ENCODE results near the gene HYI. TPM values are rescaled to one million over a fixed set of nuclear protein-coding genes. Genes with fewer than 3 reads are reported as not detected.

HYI gene
- total and polyA plus RNA-seq, 11 donors: 8.1 to 33.0 (median 20.9) TPM

DNA sequence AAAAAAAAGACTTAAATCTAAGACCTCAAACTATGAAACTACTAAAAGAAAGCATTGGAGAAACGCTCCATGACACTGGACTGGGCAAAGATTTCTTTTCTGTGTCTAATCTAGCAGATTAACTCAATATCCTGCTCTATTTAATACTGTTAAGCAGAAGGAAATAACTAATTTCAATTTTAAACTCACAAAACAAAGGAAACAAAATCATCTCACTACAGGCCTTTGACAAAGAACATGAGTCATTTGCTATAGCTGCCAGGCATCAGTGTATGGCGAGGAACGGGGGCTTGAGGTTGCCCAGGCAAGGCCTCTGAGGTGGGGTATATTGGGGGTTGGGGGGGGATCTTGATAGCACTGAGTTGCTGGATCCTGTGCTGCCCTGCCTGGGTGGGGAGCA lies 43.2 kb downstream of the HYI start:
- 92 to 95% (median 94%) methylated on average over 3 of the region's 3 CpGs for WGBS, 4 donors
- no peaks in the 10 kb centered on the region for H3K9me3 ChIP-seq
- DNase-seq (no peak), ATAC-seq (no peak)
- peaks cover 0 to 3% (median 0%) of the 10 kb centered on the region in 12 donors for H3K4me1 ChIP-seq
- H3K36me3 ChIP-seq: peaks cover 4 to 73% (median 53%) of the 10 kb centered on the region in 9 donors
- TF ChIP-seq POLR2A (IDR thresholded peaks at IDR 0.05): no peak
- TF ChIP-seq, protein P1, sequence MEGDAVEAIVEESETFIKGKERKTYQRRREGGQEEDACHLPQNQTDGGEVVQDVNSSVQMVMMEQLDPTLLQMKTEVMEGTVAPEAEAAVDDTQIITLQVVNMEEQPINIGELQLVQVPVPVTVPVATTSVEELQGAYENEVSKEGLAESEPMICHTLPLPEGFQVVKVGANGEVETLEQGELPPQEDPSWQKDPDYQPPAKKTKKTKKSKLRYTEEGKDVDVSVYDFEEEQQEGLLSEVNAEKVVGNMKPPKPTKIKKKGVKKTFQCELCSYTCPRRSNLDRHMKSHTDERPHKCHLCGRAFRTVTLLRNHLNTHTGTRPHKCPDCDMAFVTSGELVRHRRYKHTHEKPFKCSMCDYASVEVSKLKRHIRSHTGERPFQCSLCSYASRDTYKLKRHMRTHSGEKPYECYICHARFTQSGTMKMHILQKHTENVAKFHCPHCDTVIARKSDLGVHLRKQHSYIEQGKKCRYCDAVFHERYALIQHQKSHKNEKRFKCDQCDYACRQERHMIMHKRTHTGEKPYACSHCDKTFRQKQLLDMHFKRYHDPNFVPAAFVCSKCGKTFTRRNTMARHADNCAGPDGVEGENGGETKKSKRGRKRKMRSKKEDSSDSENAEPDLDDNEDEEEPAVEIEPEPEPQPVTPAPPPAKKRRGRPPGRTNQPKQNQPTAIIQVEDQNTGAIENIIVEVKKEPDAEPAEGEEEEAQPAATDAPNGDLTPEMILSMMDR (IDR thresholded peaks at IDR 0.05): no peak
- H3K27me3 ChIP-seq: no peaks in the 10 kb centered on the region
- intact Hi-C loops (cut with DNase I): no loop called here
- no peak overlapping the region for H3K4me3 ChIP-seq
- H3K27ac ChIP-seq: no peak overlapping the region

DNA sequence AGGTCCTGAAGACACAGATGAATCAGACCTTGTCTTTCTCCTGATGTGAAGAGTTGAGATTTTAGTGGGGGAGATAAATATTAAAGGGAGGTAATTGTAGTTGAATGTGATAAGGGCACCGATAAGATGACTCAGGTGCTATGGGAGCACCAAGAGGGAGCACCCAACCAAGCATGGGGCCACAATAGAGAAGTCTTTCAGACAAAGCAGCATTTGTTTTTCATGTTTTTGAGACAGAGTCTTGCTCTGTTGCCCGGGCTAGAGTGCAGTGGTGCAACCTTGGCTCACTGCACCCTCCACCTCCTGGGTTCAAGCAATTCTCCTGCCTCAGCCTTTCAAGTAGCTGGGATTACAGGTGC lies 47.9 kb downstream of the HYI start:
- ATAC-seq (no peak), DNase-seq (no peak)
- TF ChIP-seq, protein P1 (IDR thresholded peaks at IDR 0.05): no peak
- TF ChIP-seq POLR2A (IDR thresholded peaks at IDR 0.05): no peak
- intact Hi-C loops (cut with DNase I): no loop called here
- Histone ChIP-seq H3K36me3 (peaks cover 4 to 84% (median 77%) of the 10 kb centered on the region in 9 donors), H3K4me1 (peaks cover 0 to 11% (median 2%) of the 10 kb centered on the region in 12 donors), H3K4me3 (no peak overlapping the region), H3K9me3 (no peaks in the 10 kb centered on the region), H3K27me3 (no peaks in the 10 kb centered on the region), H3K27ac (no peak overlapping the region)
- WGBS, 4 donors: 78 to 90% (median 83%) methylated on average over 2 of the region's 2 CpGs

DNA sequence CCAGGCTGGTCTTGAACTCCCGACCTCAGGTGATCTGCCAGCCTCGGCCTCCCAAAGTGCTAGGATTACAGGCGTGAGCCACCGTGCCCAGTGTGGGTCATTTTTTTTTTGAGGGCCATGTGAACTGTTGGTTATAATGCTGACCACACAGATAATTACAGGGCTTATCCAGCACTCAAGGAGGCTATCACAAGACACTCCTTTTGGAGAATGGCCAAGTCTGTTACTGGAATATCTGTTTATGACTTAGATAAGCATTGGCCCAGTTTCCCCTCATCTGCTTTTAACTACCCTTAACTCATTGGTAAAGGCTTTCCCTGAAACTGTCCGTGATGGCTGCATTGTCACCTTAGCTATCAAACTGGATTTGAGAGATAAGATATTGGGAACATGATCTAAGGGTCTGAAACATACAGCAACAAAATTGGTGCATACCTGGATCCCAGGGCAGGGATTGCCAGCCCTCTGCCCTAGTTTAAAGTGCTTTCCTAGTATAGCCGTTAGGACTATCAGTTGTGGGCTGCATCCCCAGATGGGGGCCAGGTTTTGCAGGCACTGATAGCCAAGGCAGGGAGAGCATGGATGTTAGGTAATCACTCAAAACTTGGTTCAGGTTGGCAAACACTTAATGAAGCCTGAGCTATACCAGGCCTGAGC lies 48.4 kb downstream of the HYI start:
- Histone ChIP-seq H3K27ac (no peak overlapping the region), H3K4me1 (peaks cover 0 to 11% (median 2%) of the 10 kb centered on the region in 12 donors), H3K36me3 (peaks cover 4 to 84% (median 74%) of the 10 kb centered on the region in 9 donors), H3K9me3 (no peaks in the 10 kb centered on the region), H3K4me3 (no peak overlapping the region), H3K27me3 (no peaks in the 10 kb centered on the region)
- TF ChIP-seq, protein P1 (IDR thresholded peaks at IDR 0.05): no peak
- no peak for TF ChIP-seq POLR2A (IDR thresholded peaks at IDR 0.05)
- no peak for DNase-seq
- peak in 3 of 4 donors; percentile 31 to 39 (median 33) for ATAC-seq
- 55 to 62% (median 59%) methylated on average over 6 of the region's 6 CpGs for WGBS, 4 donors
- intact Hi-C loops (cut with DNase I): no loop called here

DNA sequence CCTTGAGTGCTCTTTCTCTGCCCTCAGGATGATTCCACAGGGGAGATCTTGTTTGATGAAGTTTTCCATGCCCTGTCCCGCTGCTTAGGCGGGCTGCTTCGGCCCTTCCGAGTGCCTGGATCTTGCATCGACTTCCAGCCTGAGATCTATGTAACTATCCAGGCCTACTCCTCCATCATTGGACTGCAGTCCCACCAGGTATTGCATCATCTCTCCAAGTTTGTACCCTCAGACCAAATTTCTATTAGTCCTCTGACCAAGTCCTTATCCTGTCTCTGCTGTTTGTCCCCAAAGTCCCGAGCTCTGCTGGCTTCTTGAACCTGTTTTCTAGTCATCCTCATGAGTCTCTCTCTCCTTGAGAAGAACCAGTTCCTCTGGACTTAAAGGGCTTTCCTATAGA lies 49.4 kb downstream of the HYI start:
- no peak for TF ChIP-seq POLR2A (IDR thresholded peaks at IDR 0.05)
- TF ChIP-seq, protein P1 (IDR thresholded peaks at IDR 0.05): no peak
- Histone ChIP-seq H3K4me1 (peaks cover 0 to 11% (median 2%) of the 10 kb centered on the region in 12 donors), H3K36me3 (peaks cover 4 to 80% (median 64%) of the 10 kb centered on the region in 9 donors), H3K27ac (no peak overlapping the region), H3K4me3 (no peak overlapping the region), H3K9me3 (no peaks in the 10 kb centered on the region), H3K27me3 (no peaks in the 10 kb centered on the region)
- intact Hi-C loops (cut with DNase I): no loop called here
- DNase-seq: no peak
- ATAC-seq: no peak
- WGBS, 4 donors: 95 to 99% (median 96%) methylated on average over 6 of the region's 6 CpGs

Measured in heart left ventricle (tissue), 16 donors.